ENCODE results near the gene GNAT2. TPM values are rescaled to one million over a fixed set of nuclear protein-coding genes. Genes with fewer than 3 reads are reported as not detected.

GNAT2 gene
- total RNA-seq, 1 experiment from 2014 or later = not detected

- no TSS peak for BruUV-seq (replicated peaks)
- no peak for DNase-seq
- no peak overlapping the region for H3K4me3 Mint-ChIP-seq (ENCODE audit: low read depth, unreplicated experiment)
- peaks cover 11% of the 10 kb centered on the region for H3K36me3 Mint-ChIP-seq (ENCODE audit: insufficient read depth, unreplicated experiment)
- H3K4me1 Mint-ChIP-seq (ENCODE audit: low read depth, unreplicated experiment) = peaks cover 15% of the 10 kb centered on the region
- CTCF ChIA-PET = no interaction called here
- intact Hi-C loops (cut with micrococcal nuclease; ENCODE audit: unreplicated experiment) = no loop called here
- H3K9me3 Mint-ChIP-seq (ENCODE audit: low read depth, unreplicated experiment) = no peaks in the 10 kb centered on the region
- no peaks in the 10 kb centered on the region for H3K27me3 Mint-ChIP-seq (ENCODE audit: unreplicated experiment)
- no peak overlapping the region for H3K27ac Mint-ChIP-seq (ENCODE audit: unreplicated experiment)
- TF ChIP-seq, protein P1, sequence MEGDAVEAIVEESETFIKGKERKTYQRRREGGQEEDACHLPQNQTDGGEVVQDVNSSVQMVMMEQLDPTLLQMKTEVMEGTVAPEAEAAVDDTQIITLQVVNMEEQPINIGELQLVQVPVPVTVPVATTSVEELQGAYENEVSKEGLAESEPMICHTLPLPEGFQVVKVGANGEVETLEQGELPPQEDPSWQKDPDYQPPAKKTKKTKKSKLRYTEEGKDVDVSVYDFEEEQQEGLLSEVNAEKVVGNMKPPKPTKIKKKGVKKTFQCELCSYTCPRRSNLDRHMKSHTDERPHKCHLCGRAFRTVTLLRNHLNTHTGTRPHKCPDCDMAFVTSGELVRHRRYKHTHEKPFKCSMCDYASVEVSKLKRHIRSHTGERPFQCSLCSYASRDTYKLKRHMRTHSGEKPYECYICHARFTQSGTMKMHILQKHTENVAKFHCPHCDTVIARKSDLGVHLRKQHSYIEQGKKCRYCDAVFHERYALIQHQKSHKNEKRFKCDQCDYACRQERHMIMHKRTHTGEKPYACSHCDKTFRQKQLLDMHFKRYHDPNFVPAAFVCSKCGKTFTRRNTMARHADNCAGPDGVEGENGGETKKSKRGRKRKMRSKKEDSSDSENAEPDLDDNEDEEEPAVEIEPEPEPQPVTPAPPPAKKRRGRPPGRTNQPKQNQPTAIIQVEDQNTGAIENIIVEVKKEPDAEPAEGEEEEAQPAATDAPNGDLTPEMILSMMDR (IDR thresholded peaks at IDR 0.05; ENCODE audit: unreplicated experiment) = no peak
These were observed 14.9 kb upstream of the GNAT2 start for GRCh38 chr1:109634292-109634691.

DNA sequence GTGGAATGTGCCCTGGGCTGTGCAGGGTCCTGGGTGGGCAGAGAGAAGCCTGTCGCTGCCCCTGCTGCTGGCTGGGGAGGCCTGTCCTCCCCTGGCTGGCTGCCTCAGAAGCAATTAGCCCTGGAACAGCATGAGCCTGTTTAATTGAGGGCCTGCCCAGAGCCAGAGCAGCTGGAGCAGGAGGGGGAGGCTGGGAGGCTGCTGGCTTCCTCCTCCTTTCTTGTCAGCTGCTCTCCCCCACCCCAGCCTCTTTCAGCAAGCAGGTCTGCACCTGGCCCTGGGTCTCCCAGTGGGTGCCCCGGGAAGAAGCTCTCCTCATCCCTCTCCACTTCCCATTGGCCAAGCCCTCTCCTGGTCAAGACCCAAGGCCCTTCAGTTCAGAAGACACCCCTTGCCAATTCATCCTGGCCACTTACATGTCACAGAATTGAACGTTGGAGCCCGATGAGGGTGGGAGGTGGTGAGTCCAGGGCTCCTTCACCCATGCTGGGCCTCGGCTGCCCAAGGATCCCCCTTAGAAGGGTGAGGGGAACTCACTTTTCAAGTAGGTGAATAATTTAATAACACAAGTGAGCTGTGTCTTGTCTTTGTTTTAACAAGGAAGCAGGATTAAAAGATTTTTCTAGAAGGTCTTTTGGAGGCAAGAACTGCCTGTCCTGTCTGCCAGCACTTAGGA is 13.4 kb upstream of the GNAT2 start:
- no TSS peak for BruUV-seq (replicated peaks)
- peaks cover 5% of the 10 kb centered on the region for H3K36me3 Mint-ChIP-seq (ENCODE audit: insufficient read depth, unreplicated experiment)
- H3K9me3 Mint-ChIP-seq (ENCODE audit: low read depth, unreplicated experiment) = no peaks in the 10 kb centered on the region
- H3K27ac Mint-ChIP-seq (ENCODE audit: unreplicated experiment) = no peak overlapping the region
- TF ChIP-seq, protein P1 (IDR thresholded peaks at IDR 0.05; ENCODE audit: unreplicated experiment) = no peak
- no peak overlapping the region for H3K4me3 Mint-ChIP-seq (ENCODE audit: low read depth, unreplicated experiment)
- H3K27me3 Mint-ChIP-seq (ENCODE audit: unreplicated experiment) = no peaks in the 10 kb centered on the region
- H3K4me1 Mint-ChIP-seq (ENCODE audit: low read depth, unreplicated experiment) = peaks cover 15% of the 10 kb centered on the region
- intact Hi-C loops (cut with micrococcal nuclease; ENCODE audit: unreplicated experiment) = no loop called here
- DNase-seq = no peak
- CTCF ChIA-PET = no interaction called here

DNA sequence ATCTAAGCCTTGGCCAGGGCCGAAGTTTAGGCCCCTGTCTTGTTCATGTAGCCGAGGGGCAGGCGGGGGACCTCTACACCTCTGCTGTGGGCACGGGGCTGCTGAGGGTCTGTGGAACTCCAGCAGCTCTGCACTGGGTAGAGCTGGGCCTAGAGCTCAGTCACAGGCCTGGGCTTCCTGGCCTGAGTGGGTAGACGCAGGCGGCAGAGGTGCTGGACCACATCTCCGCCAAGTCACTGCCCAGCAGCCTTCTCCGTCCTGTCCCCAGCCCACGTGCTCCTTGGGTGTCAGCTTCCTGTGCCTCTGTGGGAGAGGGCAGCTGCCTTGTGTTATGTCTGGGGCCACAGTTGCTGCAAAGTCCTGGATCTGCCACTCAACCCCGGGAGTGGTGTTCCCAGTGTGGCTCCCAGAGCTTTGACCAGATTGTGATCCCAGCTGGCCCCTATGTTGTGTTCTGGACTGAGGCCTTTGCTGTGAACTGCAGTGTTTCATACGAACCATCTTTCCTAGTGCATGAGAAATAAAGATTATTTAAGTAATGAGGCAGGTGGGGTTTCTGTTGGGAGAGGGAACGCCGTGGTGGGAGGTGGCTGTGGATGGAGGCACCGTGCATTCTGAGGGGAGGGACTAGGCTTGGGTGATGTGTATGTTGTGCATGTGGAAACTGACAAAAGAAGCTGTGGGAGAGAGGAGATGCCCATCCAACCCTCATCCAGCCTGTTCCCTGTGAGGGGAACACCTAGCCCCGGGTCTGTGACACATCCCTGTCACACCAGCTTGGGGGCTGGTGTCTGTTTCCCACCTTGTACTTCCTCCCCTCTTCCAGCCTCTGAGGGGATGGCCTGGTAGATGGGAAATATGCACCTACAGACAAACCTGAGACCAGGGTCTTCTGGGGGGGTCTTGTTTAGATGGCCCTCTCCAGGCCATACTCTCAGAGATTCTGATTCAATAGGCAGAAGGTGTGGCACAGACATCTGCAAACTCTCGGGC is 12.4 kb upstream of the GNAT2 start:
- CTCF ChIA-PET = no interaction called here
- H3K27me3 Mint-ChIP-seq (ENCODE audit: unreplicated experiment) = no peaks in the 10 kb centered on the region
- H3K36me3 Mint-ChIP-seq (ENCODE audit: insufficient read depth, unreplicated experiment) = peaks cover 5% of the 10 kb centered on the region
- DNase-seq = no peak
- TF ChIP-seq, protein P1 (IDR thresholded peaks at IDR 0.05; ENCODE audit: unreplicated experiment) = no peak
- H3K4me3 Mint-ChIP-seq (ENCODE audit: low read depth, unreplicated experiment) = no peak overlapping the region
- no TSS peak for BruUV-seq (replicated peaks)
- H3K4me1 Mint-ChIP-seq (ENCODE audit: low read depth, unreplicated experiment) = peaks cover 14% of the 10 kb centered on the region
- H3K27ac Mint-ChIP-seq (ENCODE audit: unreplicated experiment) = no peak overlapping the region
- no peaks in the 10 kb centered on the region for H3K9me3 Mint-ChIP-seq (ENCODE audit: low read depth, unreplicated experiment)
- intact Hi-C loops (cut with micrococcal nuclease; ENCODE audit: unreplicated experiment) = no loop called here

GRCh38 chr1:109630898-109631512 is 11.6 kb upstream of the GNAT2 start:
- no peak overlapping the region for H3K4me3 Mint-ChIP-seq (ENCODE audit: low read depth, unreplicated experiment)
- H3K27me3 Mint-ChIP-seq (ENCODE audit: unreplicated experiment) = no peaks in the 10 kb centered on the region
- H3K36me3 Mint-ChIP-seq (ENCODE audit: insufficient read depth, unreplicated experiment) = peaks cover 5% of the 10 kb centered on the region
- CTCF ChIA-PET = interaction anchor here (0.5 to 1.4 kb wide), 5 partner anchors 10 to 510 kb away, joined by 3 to 17 read pairs (median 8); partner anchors contain the start of gene GNAI3
- DNase-seq = no peak
- no peak overlapping the region for H3K27ac Mint-ChIP-seq (ENCODE audit: unreplicated experiment)
- TF ChIP-seq, protein P1 (IDR thresholded peaks at IDR 0.05; ENCODE audit: unreplicated experiment) = no peak
- peaks cover 7% of the 10 kb centered on the region for H3K4me1 Mint-ChIP-seq (ENCODE audit: low read depth, unreplicated experiment)
- intact Hi-C loops (cut with micrococcal nuclease; ENCODE audit: unreplicated experiment) = no loop called here
- H3K9me3 Mint-ChIP-seq (ENCODE audit: low read depth, unreplicated experiment) = no peaks in the 10 kb centered on the region
- BruUV-seq (replicated peaks) = no TSS peak
